RWPE2 (cell line): ENCODE measurements around the gene DIAPH3.

ENCODE experiments used
- ATAC-seq: fragments of 200-7000 bp; cut with Tn5 transposase; 3 replicates; pipeline ENCODE4 v1.9.1; 2021; ENCODE audit warnings: low read depth
- DNase-seq: peaks from one replicate; pipeline ENCODE4 v3.0.0-alpha.2; 2020; ENCODE audit warnings: low spot score
- H3K27ac ChIP-seq: fragments of 450-650 bp; 2 replicates; pipeline ENCODE4 v1.5.1; 2017; ENCODE audit warnings: mild to moderate bottlenecking; ENCODE audit not compliant: poor library complexity, severe bottlenecking
- H3K27me3 ChIP-seq: fragments of 250-450 bp; sonication (Bioruptor Pico); 2 replicates; pipeline ENCODE4 v1.5.1; 2021; ENCODE audit warnings: mild to moderate bottlenecking, moderate library complexity; ENCODE audit not compliant: insufficient read depth, poor library complexity, severe bottlenecking
- H3K36me3 ChIP-seq: fragments of 250-450 bp; sonication (Bioruptor Pico); 2 replicates; pipeline ENCODE4 v1.5.1; 2020; ENCODE audit warnings: low read depth, mild to moderate bottlenecking, moderate library complexity
- H3K4me1 ChIP-seq: fragments of 250-450 bp; sonication (Bioruptor Pico); 2 replicates; pipeline ENCODE4 v1.5.1; 2021; ENCODE audit warnings: mild to moderate bottlenecking, moderate library complexity; ENCODE audit not compliant: insufficient read depth, poor library complexity, severe bottlenecking
- H3K4me3 ChIP-seq: fragments of 250-450 bp; sonication (Bioruptor Pico); 2 replicates; pipeline ENCODE4 v1.5.1; 2021; ENCODE audit warnings: mild to moderate bottlenecking, moderate library complexity; ENCODE audit not compliant: severe bottlenecking
- H3K9me3 ChIP-seq: fragments of 250-450 bp; sonication (Bioruptor Pico); 2 replicates; pipeline ENCODE4 v1.5.1; 2021; ENCODE audit warnings: mild to moderate bottlenecking, moderate library complexity; ENCODE audit not compliant: severe bottlenecking
- CTCF ChIP-seq: fragments of 450-650 bp; IDR thresholded peaks from one replicate; pipeline ENCODE4 v1.5.1; 2017; ENCODE audit warnings: mild to moderate bottlenecking, moderate library complexity; ENCODE audit not compliant: poor library complexity, severe bottlenecking

DIAPH3 gene

GRCh38 chr13:59834801-59835200 is 328.9 kb downstream of the DIAPH3 start:
- H3K9me3 ChIP-seq: no peaks in the 10 kb centered on the region
- DNase-seq (no peak), ATAC-seq (no peak)
- no peak overlapping the region for H3K4me3 ChIP-seq
- H3K4me1 ChIP-seq: no peaks in the 10 kb centered on the region
- TF ChIP-seq CTCF: no peak
- H3K27me3 ChIP-seq: no peaks in the 10 kb centered on the region
- H3K27ac ChIP-seq: no peak overlapping the region
- no peaks in the 10 kb centered on the region for H3K36me3 ChIP-seq

GRCh38 chr13:59829690-59830089 is 334.0 kb downstream of the DIAPH3 start:
- Histone ChIP-seq H3K36me3 (no peaks in the 10 kb centered on the region), H3K27ac (no peak overlapping the region), H3K4me3 (no peak overlapping the region), H3K9me3 (no peaks in the 10 kb centered on the region), H3K27me3 (no peaks in the 10 kb centered on the region), H3K4me1 (no peaks in the 10 kb centered on the region)
- DNase-seq: no peak
- ATAC-seq: no peak
- TF ChIP-seq CTCF: no peak

GRCh38 chr13:59823486-59823885 is 340.2 kb downstream of the DIAPH3 start:
- DNase-seq (no peak), ATAC-seq (peak; percentile 78; the same call in 2 of the 3 replicates)
- Histone ChIP-seq H3K27me3 (no peaks in the 10 kb centered on the region), H3K36me3 (no peaks in the 10 kb centered on the region; the same call in 1 of the 2 replicates), H3K4me3 (no peak overlapping the region), H3K27ac (peak overlapping the region; percentile 16), H3K9me3 (no peaks in the 10 kb centered on the region), H3K4me1 (peaks cover 13% of the 10 kb centered on the region)
- no peak for TF ChIP-seq CTCF

- DNase-seq: no peak
- Histone ChIP-seq H3K27me3 (no peaks in the 10 kb centered on the region), H3K27ac (no peak overlapping the region), H3K9me3 (no peaks in the 10 kb centered on the region), H3K36me3 (no peaks in the 10 kb centered on the region; the same call in 1 of the 2 replicates), H3K4me3 (no peak overlapping the region), H3K4me1 (no peaks in the 10 kb centered on the region)
- TF ChIP-seq CTCF: no peak
- no peak for ATAC-seq
Observed at GRCh38 chr13:59809564-59809963, 354.2 kb downstream of the DIAPH3 start.

GRCh38 chr13:59806801-59807200 is 356.9 kb downstream of the DIAPH3 start:
- ATAC-seq (no peak), DNase-seq (no peak)
- TF ChIP-seq CTCF: no peak
- Histone ChIP-seq H3K27ac (no peak overlapping the region), H3K9me3 (no peaks in the 10 kb centered on the region), H3K36me3 (no peaks in the 10 kb centered on the region; the same call in 1 of the 2 replicates), H3K27me3 (no peaks in the 10 kb centered on the region), H3K4me3 (no peak overlapping the region), H3K4me1 (no peaks in the 10 kb centered on the region)
